Measurements from ENCODE around the gene MAGED1.

MAGED1 gene, protein sequence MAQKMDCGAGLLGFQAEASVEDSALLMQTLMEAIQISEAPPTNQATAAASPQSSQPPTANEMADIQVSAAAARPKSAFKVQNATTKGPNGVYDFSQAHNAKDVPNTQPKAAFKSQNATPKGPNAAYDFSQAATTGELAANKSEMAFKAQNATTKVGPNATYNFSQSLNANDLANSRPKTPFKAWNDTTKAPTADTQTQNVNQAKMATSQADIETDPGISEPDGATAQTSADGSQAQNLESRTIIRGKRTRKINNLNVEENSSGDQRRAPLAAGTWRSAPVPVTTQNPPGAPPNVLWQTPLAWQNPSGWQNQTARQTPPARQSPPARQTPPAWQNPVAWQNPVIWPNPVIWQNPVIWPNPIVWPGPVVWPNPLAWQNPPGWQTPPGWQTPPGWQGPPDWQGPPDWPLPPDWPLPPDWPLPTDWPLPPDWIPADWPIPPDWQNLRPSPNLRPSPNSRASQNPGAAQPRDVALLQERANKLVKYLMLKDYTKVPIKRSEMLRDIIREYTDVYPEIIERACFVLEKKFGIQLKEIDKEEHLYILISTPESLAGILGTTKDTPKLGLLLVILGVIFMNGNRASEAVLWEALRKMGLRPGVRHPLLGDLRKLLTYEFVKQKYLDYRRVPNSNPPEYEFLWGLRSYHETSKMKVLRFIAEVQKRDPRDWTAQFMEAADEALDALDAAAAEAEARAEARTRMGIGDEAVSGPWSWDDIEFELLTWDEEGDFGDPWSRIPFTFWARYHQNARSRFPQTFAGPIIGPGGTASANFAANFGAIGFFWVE

GRCh38 chrX:51892921-51893745 is at the start of gene MAGED1:
TSS of gene MAGED1 (plus strand) at chrX:51893623. CDS start at chrX:51894305, 682 bp downstream.
- DNase-seq (ENCODE audit: low read depth), result peak; percentile 83

DNA sequence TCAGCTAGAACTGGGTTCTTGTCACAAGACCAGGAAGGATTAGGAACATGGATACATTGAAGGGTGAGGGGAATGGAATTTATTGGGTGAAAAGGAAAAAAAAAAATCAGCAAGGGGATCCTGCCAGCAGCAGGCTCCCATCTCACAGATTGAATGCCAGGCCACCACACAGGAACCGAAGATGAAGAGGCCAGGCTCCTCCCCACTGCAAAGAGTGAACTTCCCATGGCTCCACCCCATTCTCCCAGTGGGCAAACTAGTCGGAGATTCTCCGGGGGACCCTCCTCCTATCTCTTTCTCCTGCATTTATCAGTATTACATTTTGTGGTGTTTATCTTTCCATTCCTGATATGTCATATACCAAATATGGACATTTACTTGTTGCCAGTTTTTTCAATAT is 46.0 kb upstream of the MAGED1 start:
- no peak for DNase-seq (ENCODE audit: low read depth)

DNA sequence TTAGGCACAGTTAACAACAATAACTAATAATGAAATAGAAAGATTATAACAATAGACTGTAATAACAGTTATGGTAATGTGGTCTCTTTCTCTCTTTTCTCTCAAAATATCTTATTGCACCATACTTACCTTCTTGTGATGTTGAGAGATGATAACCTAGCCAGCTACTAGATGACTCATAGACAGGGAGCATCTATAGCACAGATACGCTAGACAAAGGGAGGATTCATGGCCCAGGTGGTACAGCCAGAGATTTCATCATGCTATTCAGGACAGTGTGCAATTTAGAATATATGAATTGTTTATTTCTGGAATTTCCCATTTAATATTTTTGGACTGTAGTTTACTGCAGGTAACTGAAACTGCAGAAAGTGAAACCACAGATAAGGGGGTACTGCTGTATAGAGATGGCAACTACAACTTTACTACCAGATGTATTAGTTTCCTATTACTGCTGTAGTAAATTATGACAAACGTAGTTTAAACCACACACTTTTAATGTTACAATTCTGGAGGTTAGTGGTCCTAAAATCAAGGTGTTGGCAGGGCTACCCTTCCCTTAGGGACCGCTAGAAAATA is 41.8 kb upstream of the MAGED1 start:
- DNase-seq (ENCODE audit: low read depth), result no peak

GRCh38 chrX:51852096-51852495 is 41.3 kb upstream of the MAGED1 start:
- DNase-seq (ENCODE audit: low read depth), result no peak

GRCh38 chrX:51852621-51853020 is 40.8 kb upstream of the MAGED1 start:
- DNase-seq (ENCODE audit: low read depth), result no peak

DNA sequence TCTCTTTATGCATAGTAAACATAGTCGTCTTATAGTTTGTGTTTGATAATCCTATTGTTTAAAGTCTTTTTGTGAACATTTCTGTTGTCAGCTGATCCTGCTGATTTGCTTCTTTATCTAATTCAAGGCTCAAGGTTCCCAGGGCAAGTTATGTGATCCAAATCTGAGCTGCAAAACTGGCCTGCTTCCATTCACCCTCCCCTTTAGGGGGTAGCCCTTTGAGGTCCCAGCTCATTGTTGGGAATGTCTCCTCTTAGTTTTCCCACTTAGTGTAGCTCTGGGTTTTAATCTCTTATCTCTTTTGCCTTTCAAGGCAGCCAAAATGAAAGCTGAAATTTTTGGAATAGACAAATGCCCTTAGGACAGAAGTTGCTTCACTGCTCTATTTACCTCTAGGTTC is 40.2 kb upstream of the MAGED1 start:
- no peak for DNase-seq (ENCODE audit: low read depth)

DNA sequence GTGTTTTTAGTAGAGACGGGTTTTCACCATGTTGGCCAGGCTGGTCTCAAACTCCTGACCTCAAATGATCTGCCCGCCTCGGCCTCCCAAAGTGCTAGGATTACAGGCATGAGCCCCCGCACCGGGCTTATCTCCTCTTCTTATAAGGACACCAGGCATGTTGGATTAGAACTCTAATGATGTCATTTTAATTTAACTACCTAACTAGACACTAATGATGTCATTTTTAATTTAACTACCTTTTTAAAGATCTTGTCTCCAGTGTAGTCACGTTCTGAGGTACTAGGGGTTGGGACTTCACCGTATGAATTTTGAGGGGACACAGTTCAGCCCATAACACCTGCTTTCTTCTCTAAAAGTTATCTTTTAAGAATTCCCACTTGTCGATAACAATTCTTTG is 37.7 kb upstream of the MAGED1 start:
- DNase-seq (ENCODE audit: low read depth), result no peak

GRCh38 chrX:51857159-51857733 is 36.2 kb upstream of the MAGED1 start:
- DNase-seq (ENCODE audit: low read depth), result no peak

GRCh38 chrX:51860679-51861078 is 32.7 kb upstream of the MAGED1 start:
- no peak for DNase-seq (ENCODE audit: low read depth)

DNA sequence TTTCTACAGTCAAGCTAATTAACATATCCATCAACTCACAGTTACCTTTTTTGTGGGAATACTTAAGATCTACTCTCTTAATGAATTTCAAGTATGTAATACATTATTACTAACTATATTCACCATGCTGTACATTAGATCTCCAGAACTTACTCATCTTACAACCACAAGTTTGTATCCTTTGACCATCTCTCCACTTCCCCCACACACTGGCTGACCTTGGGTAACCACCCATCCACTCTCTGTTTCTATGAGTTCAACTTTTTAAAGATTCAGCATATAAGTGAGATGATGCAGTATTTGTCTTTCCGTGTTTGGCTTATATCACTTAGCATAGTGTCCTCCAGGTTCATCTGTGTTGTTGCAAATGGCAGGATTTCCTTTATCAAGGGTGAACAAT is 30.5 kb upstream of the MAGED1 start:
- DNase-seq (ENCODE audit: low read depth), result no peak

GRCh38 chrX:51866210-51866609 is 27.2 kb upstream of the MAGED1 start:
- DNase-seq (ENCODE audit: low read depth), result no peak

DNA sequence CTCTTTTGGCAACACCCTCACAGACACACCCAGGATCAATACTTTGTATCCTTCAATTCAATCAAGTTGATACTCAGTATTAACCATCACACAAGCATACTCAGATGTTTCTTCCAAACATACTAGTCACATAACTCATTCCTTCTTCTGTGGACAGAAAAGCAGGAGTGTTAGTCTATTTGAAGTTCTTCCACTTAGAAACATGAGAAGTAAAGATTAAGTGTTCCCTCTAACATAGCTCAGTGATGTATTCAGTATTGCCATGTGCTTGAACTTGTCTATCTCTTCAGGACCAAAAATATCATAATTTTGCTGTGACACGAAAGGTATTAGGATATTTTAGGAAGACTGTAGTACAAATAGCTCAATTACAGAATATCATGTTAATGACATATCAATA is 25.8 kb upstream of the MAGED1 start:
- DNase-seq (ENCODE audit: low read depth), result no peak

- DNase-seq (ENCODE audit: low read depth), result no peak
These were observed 23.1 kb upstream of the MAGED1 start for GRCh38 chrX:51870354-51870753.

GRCh38 chrX:51874123-51874522 is 19.3 kb upstream of the MAGED1 start:
- no peak for DNase-seq (ENCODE audit: low read depth)

DNA sequence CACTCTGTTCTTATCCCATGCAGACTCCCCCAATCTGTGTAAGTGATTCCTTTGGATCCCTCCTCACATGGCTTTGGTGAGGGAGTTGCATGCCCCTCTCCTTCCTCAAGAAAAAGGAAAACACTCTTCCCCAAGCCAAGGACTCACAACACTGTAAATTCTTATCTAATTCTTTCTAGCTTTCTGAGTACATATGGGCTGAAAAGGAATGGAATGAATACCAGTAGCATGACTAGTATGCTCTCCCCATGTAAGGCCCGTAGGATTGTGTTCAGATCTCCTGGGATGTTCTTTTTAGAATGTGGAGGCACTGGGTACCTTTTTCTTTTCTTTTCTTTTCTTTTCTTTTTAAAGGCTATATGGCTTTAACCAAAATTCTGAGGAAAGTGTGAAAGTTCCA is 17.0 kb upstream of the MAGED1 start:
- no peak for DNase-seq (ENCODE audit: low read depth)

GRCh38 chrX:51878056-51878455 is 15.4 kb upstream of the MAGED1 start:
- DNase-seq (ENCODE audit: low read depth), result no peak

DNA sequence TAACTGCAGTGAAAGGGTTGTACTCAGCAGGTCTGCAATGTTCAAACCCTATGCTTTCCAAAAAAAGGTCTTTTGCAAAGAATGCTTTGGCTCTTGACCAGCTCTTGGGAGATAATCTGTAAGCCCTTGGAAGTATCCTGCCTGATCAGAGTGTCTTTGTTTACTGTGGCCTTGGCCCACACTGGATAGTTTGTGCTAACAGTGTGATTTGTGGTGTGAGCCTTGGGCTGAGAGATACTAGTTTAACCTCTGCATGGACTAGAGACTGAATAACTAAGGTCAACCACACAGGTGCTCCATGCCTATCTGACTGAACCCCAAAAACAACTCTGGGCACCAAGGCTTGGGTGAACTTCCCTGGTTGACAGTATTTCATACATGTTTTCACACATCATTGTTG is 3.6 kb upstream of the MAGED1 start:
- DNase-seq (ENCODE audit: low read depth), result no peak

DNA sequence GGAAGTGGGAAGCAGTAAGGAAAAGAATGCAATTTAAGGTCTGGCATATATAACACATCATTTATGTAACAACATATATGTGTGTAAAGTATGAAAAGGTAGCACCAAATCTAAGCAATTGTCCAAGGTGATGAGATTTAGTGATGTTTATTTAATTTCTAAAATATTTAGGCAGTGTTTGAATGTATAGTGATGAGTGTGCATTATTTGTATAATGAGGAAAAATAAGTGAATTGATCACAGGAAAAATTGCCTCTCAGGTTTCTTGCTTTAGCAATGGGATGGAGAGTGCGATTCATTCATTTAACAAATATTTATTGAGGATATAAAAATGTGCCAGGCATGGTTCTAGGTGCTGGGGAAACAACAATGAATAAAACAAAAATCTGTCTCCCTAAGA is 2.2 kb upstream of the MAGED1 start:
- DNase-seq (ENCODE audit: low read depth), result no peak

GRCh38 chrX:51891821-51892551 is 1.4 kb upstream of the MAGED1 start:
- peak; percentile 86 for DNase-seq (ENCODE audit: low read depth)

DNA sequence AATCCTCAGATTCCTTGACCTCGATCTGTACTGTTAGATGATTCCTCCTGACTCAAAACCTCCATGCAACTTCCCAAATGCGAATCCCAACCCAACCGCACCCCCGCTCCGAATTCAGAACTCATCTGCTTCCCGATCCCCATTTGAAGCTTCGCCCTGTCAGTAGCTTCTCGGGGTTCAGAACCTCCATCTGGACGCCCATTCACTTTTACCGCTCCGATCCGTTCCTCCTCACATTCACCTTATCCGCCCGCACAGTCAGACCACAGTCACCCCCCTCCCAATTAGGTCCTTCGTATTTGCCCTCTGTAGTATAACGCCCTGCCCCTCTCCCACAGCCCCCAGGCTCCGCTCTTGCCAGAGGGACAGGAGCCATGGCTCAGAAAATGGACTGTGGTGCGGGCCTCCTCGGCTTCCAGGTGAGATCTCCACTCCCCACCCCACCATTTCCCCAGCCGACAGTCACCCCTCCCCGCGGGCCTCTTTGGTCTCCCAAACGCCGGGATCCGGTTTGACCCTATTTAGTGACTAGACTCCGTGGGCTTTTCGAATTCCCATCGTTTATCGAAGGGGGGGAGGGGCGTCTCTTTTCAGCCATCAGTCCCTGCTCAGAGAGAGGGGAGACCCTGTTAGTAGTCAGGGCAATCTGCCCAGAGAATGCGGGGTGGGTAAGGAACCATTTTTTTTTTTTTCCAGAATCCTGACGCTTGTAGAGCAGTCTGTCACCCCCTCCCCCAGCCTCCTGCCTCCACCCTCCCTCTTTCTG is 691 bp downstream of the MAGED1 start:
- no peak for DNase-seq (ENCODE audit: low read depth)

Data from stromal cell of bone marrow (primary cell).